Peyer's patch (tissue), 4 donors: Measurements from ENCODE around the gene AJAP1. TPM values are rescaled to one million over a fixed set of nuclear protein-coding genes. Genes with fewer than 3 reads are reported as not detected.

Experiments
- DNase-seq, 3 donors: peaks; one replicate each; pipeline ENCODE4 v3.0.0-alpha.2; 2017 to 2019
- H3K27ac ChIP-seq, 4 donors: fragments of 200-600 bp; sonication (generic); one replicate each; pipeline ENCODE4 v1.5.1; 2016 to 2019
- H3K27me3 ChIP-seq, 2 donors: fragments of 200-600 bp; sonication (generic); one replicate each; pipeline ENCODE4 v1.5.1; 2019
- H3K36me3 ChIP-seq, 3 donors: fragments of 200-600 bp; sonication (generic); one replicate each; pipeline ENCODE4 v1.5.1; 2016 to 2019
- H3K4me1 ChIP-seq, 4 donors: fragments of 200-600 bp; sonication (generic); one replicate each; pipeline ENCODE4 v1.5.1; 2016 to 2019
- H3K4me3 ChIP-seq, 4 donors: fragments of 200-600 bp; sonication (generic); 1 replicate in 3 of 4; 2 replicates in 1 of 4; pipeline ENCODE4 v1.5.1; 2016 to 2019; ENCODE audit warnings: mild to moderate bottlenecking in 1 of 4
- H3K9me3 ChIP-seq, 4 donors: fragments of 200-600 bp; sonication (generic); one replicate each; pipeline ENCODE4 v1.5.1; 2016 to 2019; ENCODE audit warnings: mild to moderate bottlenecking in 1 of 4
- CTCF ChIP-seq, 6 experiments: fragments of 450-650 bp in 4 of 6; fragments of 200-600 bp in 2 of 6; sonication (generic) in 1 of 6; IDR thresholded peaks; one replicate each; pipeline ENCODE4 v1.5.1; 2017 to 2019; ENCODE audit warnings: antibody characterized with exemption in 6 of 6, mild to moderate bottlenecking in 3 of 6, moderate library complexity in 1 of 6
- POLR2A ChIP-seq, 2 donors: fragments of 450-650 bp; IDR thresholded peaks; one replicate each; pipeline ENCODE4 v1.5.1; 2017; ENCODE audit warnings: antibody characterized with exemption in 2 of 2, mild to moderate bottlenecking in 2 of 2, moderate library complexity in 2 of 2
- total RNA-seq, 4 donors: library from RNA; depleted of rRNA; stranded (reverse); fragments of >200 nt; gene quantifications; one replicate each; pipeline ENCODE4 v1.1.0, GENCODE V29; 2016

AJAP1 gene, protein sequence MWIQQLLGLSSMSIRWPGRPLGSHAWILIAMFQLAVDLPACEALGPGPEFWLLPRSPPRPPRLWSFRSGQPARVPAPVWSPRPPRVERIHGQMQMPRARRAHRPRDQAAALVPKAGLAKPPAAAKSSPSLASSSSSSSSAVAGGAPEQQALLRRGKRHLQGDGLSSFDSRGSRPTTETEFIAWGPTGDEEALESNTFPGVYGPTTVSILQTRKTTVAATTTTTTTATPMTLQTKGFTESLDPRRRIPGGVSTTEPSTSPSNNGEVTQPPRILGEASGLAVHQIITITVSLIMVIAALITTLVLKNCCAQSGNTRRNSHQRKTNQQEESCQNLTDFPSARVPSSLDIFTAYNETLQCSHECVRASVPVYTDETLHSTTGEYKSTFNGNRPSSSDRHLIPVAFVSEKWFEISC
- total RNA-seq: under 1 TPM in 3 of 4 donors, not detected in 1; 0.09 to 0.35 (median 0.13) TPM

DNA sequence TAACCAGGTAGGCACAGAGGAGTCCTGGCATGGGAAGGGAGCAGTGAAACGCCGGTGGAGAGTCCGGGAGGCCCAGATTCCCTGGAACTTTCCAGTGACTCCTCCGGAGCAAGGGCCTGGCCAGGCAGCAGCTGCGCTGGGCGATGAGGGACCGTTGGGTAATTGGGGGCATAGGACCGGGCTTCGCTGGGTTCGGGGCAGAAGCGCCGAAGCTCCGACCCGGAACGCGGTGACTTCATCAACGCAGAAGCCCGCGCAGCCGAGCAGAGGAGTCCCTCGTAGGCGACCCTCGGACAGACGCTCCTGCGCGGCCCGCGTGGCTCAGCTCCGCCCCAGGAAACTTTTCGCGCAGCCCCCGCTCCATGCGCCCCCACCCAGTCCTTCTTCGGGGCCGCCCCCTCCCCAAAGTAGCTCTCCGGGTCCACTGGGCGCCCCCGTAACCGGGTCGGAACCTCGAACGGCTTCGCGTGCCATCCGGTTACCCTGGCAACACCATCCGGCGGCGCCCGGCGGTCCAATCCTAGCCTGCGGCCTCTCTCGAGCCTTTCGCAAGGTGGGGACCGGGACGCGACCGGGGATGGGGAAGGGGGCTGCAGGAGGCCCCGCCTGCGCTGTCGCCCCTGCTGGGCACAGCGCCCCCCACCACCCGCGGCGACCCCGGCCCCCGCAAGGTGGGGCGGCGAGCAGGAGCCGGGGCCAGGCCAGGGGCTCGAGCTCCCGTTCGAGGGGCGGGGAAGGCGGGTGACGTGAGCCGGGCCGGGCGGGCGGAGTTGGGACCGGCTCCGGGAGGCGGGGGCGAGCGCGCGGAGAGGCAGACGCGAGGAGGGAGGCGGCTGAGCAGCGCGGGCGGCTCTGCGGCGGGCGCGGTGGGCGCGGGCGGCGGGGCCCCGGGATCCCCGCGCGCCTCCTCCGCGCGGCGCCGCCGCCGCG lies at the start of gene AJAP1:
Gene AJAP1, plus strand, starts transcription at position 814 of the 930 bp plus-strand sequence. CDS start 817 bp downstream, outside the sequence.
- Histone ChIP-seq H3K4me1 (no peaks in the 10 kb centered on the region), H3K27ac (no peak within 1 kb of the TSS), H3K36me3 (no peaks in the 10 kb centered on the region), H3K9me3 (no peaks in the 10 kb centered on the region), H3K27me3 (peaks cover 0 to 16% of the 10 kb centered on the region in 2 donors), H3K4me3 (peak within 1 kb of the TSS in 2 of 4 donors; percentile 11 to 38)
- TF ChIP-seq CTCF (IDR thresholded peaks at IDR 0.05): no peak
- no peak for TF ChIP-seq POLR2A (IDR thresholded peaks at IDR 0.05)
- DNase-seq: no peak

DNA sequence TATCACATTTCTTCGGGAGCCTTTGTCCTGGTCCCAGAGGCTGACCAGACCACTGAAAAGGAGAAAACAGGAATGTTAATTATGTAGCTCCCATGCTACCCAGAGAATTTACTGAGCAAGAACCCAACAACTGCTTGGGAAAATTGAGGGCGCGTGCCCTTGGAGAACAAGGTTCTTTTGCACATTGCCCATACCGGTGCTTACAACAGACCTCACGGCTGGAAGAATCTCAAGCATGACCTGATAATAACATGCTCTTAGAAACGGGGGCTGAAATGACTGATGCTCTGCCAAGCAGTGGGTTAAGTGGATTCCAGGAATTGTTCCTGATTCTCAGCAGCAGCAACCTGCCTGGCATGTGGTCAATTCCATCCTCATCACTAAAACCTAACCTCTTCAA lies 49.3 kb upstream of the AJAP1 start:
- no peak for DNase-seq
- no peaks in the 10 kb centered on the region for H3K27me3 ChIP-seq
- no peak overlapping the region for H3K4me3 ChIP-seq
- H3K4me1 ChIP-seq: no peaks in the 10 kb centered on the region
- H3K36me3 ChIP-seq: no peaks in the 10 kb centered on the region
- H3K27ac ChIP-seq: no peak overlapping the region
- no peaks in the 10 kb centered on the region for H3K9me3 ChIP-seq
- TF ChIP-seq POLR2A (IDR thresholded peaks at IDR 0.05): no peak
- no peak for TF ChIP-seq CTCF (IDR thresholded peaks at IDR 0.05)

GRCh38 chr1:4611563-4612341 lies 42.7 kb upstream of the AJAP1 start:
- no peak for TF ChIP-seq CTCF (IDR thresholded peaks at IDR 0.05)
- TF ChIP-seq POLR2A (IDR thresholded peaks at IDR 0.05): no peak
- DNase-seq: no peak
- peaks cover 0 to 5% (median 0%) of the 10 kb centered on the region in 4 donors for H3K9me3 ChIP-seq
- H3K4me1 ChIP-seq: no peaks in the 10 kb centered on the region
- no peak overlapping the region for H3K4me3 ChIP-seq
- H3K27me3 ChIP-seq: no peaks in the 10 kb centered on the region
- H3K27ac ChIP-seq: no peak overlapping the region
- H3K36me3 ChIP-seq: no peaks in the 10 kb centered on the region

DNA sequence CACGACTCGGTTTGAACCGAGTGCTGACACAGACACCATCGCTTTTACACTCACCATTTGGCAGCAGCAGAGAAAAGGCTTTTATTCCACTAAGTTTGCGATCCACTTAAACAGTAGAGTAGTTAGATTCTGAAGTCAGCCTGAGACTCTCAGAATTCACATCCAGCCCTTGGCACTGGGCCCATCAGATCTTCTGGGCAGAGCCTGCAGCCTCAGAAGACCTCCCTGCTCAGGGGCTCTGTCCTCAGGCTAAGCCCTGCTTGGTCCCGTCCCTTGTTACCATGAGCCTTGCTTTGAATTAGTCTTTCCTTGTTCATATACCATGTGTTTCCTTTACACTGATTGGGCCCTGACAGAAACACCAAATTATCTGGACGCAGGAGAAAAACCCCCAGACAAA lies 41.4 kb upstream of the AJAP1 start:
- H3K4me3 ChIP-seq: no peak overlapping the region
- H3K4me1 ChIP-seq: no peaks in the 10 kb centered on the region
- TF ChIP-seq POLR2A (IDR thresholded peaks at IDR 0.05) (no peak), CTCF (IDR thresholded peaks at IDR 0.05) (no peak)
- H3K36me3 ChIP-seq: no peaks in the 10 kb centered on the region
- H3K9me3 ChIP-seq: peaks cover 0 to 5% (median 0%) of the 10 kb centered on the region in 4 donors
- DNase-seq: no peak
- no peaks in the 10 kb centered on the region for H3K27me3 ChIP-seq
- no peak overlapping the region for H3K27ac ChIP-seq
